ENCODE data around the gene TMTC2.

TMTC2 gene

DNA sequence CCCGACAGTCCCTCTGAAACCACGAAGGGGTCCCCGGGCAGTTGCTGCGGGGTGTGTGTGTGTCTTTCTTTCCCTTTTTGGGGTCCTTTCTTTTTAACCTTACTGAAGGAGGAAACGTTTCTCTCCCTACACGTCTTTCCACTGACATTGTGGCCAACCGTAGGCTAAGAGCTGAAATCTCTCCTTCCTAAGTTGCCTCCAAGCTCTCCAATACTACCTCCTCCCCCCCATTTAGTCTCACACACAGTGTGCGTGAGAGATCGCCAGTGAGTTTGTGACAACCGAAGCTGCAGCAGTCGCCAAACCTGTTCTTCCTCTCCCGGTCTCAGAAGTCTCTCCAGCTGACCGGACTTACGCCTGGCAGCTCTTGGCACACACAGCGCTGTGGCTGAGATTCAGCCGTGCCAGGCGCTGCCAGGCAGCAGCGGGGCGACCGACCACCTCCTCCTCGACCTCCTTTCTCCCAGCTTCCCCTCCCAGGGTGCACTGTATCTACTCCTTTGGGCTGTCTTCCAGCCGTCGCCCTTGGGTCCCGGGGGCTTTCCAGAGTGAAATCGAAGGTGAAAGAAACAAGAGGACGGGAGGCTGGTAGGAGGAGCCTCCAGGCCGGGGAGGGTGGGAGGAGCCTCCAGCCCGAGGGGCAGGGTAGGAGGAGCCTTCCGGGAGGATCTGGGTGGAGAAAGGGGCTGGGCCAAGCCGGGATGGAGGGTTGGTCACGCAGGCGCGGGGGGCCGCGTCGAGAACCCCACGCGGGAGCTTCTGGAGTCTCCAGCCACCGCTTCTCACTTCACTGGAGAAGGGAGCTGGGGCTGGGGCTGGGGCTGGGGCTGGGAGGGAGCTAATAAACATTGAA, at the start of gene TMTC2:
TSS of gene TMTC2 (plus strand) at position 739 of the 853 bp plus-strand sequence.
- DNase-seq = peak; percentile 81

DNA sequence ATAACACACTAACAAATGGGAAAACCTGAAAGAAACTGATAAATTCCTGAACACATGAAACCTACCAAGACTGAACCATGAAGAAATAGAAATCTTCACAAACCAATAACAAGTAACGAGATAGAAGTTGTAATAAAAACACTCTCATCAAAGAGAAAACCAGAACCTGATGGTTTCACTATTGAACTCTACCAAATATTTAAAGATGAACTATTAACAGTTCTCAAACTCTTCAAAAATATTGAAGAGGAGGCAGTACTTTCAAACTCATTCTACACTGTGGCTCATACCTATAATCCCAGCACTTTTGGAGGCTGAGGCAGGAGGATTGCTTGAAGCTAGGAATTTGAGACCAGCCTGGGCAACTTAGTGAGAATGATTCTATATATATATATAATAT, 48.4 kb upstream of the TMTC2 start:
- DNase-seq = no peak

DNA sequence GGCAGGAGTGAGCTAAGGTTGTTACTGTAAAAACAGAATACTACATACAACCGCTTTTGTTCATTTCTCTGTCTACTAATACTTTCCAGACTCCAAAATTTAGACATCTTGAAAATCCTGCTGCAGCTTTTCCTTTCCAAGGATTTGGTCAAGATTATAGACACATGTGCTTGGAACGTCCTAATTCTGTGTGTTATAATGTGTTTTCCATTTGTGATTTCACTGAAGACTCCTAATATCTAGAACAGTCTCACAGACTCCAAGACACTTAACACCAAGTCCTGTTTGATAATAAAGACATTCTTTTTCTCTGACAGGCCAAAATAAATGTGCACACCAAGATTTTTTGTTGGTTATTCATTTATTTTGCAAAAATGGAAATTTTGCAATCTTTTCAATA, 41.8 kb upstream of the TMTC2 start:
- DNase-seq = no peak

DNA sequence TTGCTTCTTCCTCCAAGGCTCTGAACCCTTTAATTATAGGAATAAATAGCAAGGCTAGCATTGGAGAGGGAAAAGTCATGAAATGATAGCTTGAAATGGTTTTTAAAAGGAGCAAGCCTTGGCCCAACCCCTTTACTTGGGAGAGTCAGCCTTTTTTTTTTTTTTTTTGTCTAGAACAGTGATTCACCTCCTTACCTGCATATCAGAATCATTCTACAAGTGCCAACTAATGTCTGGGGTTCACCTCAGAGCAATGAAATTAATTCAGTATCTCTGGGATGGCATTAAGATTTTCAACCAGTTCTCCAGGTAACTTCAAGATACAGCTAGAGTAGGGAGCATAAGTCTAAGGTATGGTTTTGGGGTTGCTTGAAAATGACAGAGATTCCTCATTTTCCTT, 41.3 kb upstream of the TMTC2 start:
- DNase-seq = no peak

DNA sequence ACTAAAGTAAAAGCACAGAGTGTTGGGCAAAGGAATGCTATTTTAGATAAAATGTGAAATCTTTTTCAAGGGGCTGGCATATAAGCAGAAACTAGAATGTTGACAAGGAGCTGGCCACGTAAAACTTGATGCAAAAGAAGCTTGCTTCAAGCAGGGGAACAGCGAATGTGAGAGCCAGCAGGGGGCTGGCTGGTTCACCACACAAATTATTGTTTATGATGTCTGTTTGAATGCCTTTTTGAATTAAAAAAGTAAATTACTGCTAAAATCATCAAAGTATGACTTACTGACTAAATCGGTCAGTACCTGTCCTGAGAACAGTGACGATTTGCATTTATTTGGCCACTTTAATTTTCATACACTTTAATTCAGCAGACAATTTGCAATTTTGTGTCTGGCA, 38.9 kb upstream of the TMTC2 start:
- no peak for DNase-seq

DNA sequence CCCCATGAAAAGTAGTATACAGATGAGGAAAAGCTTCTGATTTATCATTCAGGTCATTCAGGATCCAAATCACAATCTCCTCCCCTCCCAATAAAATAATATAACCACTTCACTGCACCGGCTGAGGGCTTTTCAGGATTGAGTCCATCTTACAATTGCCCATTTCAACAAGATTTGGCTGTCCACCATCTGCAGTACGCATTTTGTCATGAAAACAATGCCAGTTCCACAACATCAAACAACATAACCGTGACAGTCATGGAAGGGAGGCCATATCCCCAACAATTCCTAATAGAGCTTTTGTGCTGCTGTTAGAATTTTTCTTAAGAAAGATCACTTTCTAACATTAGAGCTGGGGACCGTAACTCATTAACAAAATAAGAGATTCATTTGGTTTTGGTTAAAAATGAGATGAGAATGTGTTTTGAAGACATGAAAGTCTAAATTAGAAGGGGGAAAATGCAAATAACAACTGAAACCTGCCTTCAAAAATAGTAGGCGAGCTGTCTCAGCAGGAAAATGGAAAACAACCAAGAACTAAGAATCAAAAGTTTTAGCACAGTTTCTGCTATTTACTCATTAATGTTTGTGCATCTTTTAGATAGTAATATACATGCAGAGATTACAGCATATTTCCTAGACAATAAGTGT, 38.3 kb upstream of the TMTC2 start:
- no peak for DNase-seq

DNA sequence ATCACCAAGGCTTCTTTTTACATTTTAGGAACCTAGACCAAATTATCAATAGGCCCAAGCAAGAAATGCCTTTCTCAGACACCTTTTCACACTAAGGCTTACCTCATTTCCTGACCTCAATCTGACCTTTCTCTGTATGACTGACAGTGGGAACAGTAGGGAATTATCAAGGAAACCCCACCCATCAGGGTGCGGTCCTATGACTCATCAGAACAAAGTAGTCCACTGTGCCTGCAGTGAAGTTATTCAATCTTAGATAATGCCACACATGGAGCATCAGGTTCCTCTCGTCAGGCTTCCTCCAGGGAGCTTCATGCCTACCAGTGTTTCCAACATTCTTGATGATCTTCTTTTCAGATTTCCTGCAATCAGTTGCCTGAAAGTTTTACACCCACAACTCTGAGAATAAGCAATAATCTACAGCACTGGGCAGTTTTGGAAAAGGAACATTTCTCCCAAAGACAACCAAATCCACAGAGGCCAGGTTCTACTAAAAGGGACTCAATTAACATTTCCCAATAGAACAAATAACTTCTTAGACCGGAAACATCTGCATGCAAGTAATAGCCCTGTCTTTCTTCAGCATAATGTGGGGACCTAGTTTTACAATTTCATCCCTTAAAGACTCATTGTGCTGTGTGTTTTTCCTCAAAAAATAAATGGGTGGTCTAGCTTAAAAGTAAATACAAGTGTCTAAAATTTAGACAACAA, 35.9 kb upstream of the TMTC2 start:
- no peak for DNase-seq

DNA sequence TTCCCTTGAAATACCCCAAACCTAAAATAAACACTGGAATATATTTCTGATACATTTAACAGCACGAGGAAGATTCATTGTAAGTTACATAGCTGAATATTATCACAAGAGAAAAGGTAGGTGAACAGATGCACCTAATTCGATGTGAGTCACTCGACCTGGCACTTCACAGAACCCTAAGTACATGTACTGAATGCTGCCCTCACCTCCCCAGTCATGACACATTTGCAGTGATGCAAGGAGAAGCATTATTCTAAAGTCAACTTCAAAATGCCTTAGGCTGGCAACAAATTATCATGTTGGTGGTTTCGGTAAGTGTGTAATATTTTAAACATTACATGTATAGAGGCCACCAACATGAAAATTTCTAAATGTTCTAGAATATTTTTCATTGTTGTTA, 35.2 kb upstream of the TMTC2 start:
- no peak for DNase-seq

DNA sequence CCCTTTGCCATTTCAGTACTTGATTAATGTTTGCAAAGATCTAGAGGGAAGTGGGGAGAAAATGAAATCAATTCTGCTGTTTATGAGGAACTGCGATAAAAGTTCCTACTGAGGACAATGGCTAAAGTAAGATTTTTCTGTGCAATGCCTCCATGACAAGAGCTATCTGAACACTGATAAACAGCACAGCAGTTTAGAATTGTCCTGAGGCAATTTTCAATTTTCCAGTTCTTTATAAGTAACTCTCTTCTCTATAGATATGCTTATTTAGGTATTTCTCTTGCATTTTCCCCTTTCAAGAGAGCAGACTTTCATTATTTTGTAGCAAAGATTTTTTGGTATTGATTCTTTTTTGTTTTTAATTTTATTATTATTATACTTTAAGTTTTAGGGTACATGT, 34.6 kb upstream of the TMTC2 start:
- DNase-seq = no peak

DNA sequence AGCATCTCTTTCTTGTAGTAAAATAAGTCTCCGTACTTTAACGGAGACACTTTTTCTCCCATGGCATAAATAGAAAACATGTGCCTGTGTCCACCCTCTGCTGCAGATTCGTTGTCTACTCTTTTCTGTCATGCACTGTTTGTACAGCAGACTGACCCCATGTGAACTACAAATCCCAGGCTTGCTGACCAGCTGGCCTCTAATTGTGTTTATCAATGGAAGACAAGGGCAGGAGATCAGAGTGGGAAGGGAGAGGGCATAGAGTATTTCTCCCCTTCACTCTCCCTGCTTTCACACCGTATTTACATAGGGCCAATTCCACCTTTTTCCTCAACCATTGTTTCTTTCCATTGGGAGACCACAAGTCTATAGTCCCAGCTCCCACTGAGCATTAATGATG, 31.0 kb upstream of the TMTC2 start:
- no peak for DNase-seq

DNA sequence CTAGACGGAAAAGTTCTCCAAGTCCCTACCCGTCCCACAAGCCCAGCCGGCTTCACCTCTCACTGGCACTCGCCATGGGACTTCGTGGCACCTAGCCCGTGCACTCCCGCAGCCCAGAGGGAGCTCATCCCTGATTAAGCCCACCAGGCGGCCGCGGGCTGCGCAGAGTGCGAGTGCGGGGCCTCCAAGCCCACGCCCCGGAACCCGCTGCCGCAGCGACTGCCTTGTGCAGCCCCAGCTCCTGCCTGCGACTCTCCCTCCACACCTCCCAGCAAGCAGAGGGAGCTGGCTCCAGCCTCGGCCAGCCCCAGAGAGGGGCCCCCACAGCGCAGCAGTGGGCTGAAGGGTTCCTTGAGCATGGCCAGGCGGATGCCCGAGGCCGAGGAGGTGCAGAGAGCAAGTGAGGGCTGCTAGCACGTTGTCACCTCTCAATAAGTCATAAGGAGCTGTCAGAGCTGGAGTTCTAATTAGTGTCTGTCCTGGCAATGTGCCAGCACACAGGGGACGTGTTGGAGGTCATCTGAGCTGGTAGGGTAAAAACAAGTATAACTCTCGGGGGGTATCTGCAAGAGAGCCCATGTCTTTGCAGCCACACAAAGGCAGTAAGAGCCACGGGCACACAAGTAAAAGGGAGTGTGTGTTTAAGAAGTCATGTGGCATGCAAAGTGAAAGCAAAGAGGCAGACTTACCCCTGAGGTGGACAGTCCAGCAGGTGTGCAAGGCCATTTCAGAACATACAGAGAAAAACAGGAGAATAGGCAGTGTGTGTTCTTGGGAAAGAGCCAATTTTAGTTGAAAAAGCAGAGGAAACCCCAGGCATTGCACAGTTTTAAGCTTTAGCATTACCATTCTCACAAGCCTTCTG, 27.1 kb upstream of the TMTC2 start:
- DNase-seq = no peak

DNA sequence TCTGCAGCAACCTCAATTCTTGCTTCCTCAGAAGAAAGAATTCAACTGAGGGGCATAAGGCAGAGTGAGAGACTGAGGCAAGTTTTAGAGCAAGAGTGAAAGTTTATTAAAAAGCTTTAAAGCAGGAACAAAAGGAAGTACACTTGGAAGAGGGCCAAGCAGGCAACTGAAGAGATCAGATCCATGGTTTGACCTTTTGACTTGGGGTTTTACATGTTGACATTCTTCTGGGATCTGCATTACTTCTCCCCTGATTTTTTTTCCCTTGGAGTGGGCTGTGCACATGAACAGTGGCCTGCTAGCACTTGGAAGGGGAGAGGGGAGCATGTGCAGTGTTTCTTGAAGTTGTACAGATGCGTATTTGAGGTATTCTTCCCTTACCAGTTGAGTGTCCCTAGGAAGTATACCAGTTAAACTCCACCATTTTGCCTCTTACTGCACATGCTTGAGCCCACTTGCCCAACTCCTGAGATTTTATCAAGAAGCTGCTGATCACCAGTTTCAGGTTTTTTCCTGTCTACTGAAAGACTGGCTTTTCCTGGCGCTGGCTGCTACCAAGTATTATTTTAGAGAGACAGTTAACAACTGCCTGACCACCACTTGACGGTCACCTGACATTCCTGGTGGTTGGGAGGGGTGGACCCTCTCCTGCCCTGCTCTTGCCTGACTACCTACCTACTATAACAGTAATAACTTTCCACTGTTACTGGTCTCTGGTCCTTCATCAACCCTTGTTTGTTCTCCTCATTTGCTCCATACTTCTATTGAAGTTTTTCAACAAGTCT, 26.0 kb upstream of the TMTC2 start:
- DNase-seq = no peak

DNA sequence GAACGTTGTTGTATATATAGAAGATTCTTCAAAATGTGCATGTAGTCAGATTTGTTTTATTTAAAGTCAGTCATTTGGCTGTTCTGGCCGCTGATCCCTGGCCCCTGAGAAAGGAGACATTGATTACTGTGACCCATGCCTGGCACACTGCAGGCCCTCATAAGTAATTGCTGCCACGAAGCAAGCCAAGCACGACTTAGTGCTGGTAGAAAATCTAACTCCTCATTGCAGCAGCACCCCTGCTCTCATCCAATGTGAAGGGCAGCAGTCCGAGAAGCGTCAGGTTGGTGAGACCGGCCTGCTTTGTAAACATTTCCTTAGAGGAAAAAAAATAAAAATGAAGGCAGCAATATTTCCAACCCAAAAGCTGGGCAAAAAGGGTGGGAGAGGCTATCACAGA, 22.8 kb upstream of the TMTC2 start:
- no peak for DNase-seq

DNA sequence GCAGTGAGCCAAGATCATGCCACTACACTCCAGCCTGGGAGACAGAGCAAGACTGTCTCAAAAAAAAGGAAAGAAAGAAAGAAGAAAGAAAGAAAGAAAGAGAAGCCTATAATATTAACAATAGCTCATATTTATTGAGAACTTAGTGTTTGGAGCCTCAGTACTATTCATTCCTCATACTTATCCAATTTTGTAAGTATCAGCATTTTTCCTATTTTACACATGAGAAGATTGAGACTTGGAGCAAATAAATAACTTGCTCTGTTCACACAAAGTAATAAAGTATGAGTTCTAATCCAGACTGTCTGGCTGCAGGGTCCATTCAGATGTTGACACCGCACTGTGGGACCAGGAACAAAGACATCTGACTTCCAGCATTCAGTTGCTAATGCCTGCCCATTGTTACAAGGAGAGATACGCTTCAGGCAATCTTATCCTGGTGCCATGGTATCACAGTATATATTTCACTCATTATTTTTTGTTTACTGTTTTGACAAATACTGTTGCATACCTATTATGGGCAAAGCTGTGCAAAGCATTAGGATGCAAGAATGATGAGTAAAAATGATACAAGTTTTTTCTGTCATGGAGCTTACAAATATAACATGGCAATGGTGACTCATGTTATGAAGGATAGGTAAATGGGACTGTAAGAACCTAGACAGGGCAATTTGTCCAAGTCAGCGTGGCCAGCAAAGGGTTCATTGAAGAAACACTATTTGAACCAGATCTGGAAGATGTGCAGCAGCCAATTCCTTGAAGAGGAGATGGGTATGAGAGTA, 21.4 kb upstream of the TMTC2 start:
- no peak for DNase-seq

DNA sequence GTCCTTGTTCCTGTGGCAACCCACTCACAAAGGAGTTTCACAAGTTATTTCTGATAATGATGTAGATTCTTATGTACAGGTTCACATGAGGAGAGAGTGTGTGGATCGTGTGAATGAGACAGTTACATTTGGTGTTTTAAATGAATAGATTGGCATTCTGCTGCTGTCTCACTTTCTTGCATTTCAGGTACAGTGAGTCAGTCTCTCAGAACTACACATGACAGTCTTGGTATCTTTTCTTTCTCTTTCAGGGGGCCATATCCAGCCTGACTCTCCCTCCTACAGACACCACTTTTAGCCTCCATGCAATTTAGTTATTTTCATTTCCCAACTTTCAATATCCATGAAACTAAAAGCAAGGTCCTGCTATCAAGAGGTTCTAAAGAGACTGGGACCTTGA, 19.9 kb upstream of the TMTC2 start:
- DNase-seq = no peak

DNA sequence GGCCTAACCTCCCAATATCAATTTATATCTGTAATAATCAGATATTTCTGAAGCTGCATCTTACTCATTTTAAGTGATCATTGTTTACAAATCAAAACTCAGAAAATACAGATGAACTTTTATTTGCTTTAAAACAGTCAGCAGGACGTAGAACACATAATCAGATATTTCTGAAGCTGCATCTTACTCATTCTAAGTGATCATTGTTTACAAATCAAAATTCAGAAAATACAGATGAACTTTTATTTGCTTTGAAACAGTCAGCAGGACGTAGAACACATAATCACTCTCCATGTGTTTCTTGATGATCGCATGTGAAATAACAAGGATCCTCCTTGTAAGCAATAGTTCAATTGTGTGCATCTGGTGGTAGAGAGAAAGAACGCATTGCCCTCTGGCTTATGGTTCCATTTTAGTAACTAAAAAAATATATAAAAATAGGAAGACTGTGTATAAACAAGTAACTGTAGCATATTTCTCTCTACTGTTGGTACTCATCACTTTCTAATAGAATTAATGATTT, 15.0 kb upstream of the TMTC2 start:
- no peak for DNase-seq

DNA sequence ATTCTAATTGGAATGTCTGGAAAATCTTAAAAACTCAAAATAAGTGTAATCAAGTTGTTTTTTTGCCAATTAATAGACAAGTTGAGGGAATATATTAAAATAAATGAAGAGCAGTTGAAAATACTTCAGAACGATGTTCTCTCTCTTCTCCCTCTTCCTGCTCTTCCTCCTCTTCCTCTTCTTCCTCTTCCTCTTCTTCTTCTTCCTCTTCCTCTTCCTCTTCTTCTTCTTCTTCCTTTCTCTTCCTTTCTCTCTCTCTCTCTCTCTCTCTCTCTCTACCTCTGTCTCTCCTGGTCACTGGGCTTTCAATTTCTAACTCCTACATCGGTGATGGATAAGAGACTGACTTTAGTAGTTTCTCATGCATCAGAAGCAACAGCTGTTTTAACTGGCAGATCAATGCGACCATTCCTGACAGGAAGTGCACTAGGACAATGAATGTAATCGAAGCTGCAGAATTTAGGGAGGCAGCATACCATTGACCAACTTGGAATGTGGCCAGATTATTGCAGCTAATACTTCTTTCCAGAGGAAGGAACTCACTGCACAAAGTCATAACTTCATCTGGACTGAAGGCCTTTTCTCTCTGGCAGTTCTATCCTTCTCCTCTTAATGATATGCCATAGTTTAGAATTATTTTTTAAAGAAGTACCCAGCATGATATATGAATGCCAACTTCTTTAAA, 13.8 kb upstream of the TMTC2 start:
- no peak for DNase-seq

DNA sequence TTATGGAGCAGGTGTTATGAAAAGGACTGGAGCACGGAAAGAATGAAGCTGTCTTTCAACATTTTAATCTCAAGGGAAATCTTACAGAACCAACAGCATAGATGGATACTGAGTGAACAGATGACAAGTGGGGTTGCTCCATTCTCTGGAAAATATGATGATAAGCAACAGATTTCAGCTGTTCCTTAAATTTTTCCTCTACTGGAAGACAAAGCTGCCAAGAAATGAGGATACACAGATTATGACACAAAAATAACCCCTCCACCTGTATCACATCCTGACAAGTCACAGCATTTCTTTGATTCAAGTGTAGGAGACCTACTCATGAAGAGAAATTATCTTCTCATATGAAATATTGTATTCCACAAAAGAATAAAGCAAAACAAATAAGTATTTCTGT, 13.0 kb upstream of the TMTC2 start:
- DNase-seq = no peak

DNA sequence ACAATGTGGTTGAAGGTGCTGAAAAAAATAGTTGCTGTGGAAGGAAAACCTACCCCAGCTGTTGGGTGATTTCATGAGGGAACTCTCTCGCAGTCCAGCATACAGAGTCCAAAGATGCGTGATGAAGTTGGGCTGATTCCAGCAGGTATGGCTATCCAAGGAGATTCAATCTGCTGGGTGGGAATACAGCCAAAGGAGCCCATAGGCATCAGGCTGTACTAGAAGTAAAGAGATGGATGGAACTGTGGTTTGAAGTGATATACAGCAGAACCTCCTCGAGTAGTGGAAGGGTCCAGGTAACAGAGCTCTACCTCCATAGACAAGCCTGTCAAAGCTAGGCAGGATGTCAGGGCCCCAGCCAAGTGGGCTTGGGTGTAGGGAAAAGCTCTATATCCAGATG, 11.5 kb upstream of the TMTC2 start:
- no peak for DNase-seq

DNA sequence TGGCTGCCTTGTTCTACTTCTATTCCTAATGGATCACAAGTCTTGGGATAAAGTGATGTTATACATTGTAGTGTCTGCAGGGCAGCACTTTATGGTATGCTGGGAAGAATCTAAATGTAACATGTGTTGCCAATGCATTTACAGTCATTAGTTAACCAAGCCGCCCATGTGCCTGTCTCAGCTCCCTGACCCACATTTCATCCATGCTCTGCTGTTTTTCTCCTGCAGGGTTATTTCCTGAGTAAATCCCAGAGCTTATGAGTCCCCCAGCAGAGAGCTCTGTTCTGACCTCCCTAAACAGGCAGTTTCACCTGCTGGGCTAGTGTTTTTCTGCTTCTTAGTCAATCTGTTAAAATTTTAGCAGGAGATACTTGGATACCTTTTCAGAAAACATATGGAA, 4.4 kb upstream of the TMTC2 start:
- DNase-seq = no peak

DNA sequence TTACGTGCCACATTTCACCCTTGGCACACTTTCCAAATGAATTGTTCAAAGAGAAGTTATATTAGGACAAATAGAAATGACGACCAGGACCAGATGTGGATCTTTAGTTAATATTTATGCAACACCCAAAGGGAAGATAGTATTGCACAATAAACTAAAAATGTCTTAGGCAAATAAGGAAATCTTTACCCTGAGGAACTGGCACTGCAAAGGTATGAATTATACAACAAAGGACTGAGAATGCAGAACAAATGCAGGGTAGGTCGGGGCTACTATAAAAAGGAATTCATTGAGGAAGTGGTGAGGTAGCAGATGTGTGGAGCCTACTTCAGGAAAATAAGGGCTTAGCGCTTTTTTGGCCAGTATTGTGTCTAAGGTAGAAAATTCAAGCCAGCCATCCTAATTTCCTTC, 3.9 kb upstream of the TMTC2 start:
- DNase-seq = no peak

All from HCEC 1CT (cell line).